SK-N-DZ (cell line): ENCODE data around the gene RTKN2.

Experiments
- DNase-seq: peaks from one replicate; pipeline ENCODE4 v3.0.0-alpha.2; 2015; ENCODE audit warnings: low spot score

The RTKN2 gene

DNA sequence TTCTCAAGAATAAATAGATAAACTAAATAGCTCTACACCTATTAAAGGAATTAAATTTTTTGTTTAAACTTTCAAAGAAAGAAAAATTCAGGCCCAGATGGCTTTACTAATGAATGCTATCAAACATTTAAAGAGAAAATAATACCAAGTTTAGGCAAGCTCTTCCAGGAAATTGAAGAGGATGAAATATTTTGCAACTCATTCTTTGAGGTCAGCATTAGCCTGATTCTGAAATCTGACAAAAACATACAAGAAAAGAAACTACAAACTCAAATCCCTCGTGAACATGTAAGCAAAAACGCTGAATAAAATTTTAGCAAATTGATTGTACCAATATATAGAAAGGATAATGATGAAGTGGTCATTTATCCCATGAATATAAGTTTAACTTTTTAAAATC lies 93.4 kb downstream of the RTKN2 start:
- no peak for DNase-seq

DNA sequence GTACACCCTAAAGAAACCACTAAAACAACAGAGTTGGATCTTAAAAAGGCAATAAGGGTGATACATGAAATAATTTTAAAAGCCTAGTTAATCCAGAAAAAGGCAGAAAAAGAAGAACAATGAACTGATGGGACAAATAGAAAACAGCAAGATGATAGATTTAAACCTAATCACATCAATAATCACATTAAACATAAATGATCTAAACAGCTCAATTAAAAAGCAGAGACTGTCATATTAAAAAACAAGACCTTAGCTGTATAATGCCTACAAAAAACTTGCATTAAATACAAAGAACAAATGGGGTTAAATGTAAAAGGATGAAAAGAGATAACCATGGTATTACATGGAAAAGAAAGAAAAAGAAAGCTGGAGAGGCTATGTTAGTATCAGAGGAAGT lies 96.2 kb downstream of the RTKN2 start:
- DNase-seq, result no peak

GRCh38 chr10:62171791-62172190 lies 96.9 kb downstream of the RTKN2 start:
- no peak for DNase-seq

- no peak for DNase-seq
Measured at GRCh38 chr10:62170732-62171131, 97.9 kb downstream of the RTKN2 start.

- DNase-seq, result no peak
Measured at GRCh38 chr10:62166331-62167131, 102.1 kb downstream of the RTKN2 start.

GRCh38 chr10:62165803-62166202 lies 102.8 kb downstream of the RTKN2 start:
- no peak for DNase-seq

GRCh38 chr10:62163024-62163423 lies 105.6 kb downstream of the RTKN2 start:
- no peak for DNase-seq

DNA sequence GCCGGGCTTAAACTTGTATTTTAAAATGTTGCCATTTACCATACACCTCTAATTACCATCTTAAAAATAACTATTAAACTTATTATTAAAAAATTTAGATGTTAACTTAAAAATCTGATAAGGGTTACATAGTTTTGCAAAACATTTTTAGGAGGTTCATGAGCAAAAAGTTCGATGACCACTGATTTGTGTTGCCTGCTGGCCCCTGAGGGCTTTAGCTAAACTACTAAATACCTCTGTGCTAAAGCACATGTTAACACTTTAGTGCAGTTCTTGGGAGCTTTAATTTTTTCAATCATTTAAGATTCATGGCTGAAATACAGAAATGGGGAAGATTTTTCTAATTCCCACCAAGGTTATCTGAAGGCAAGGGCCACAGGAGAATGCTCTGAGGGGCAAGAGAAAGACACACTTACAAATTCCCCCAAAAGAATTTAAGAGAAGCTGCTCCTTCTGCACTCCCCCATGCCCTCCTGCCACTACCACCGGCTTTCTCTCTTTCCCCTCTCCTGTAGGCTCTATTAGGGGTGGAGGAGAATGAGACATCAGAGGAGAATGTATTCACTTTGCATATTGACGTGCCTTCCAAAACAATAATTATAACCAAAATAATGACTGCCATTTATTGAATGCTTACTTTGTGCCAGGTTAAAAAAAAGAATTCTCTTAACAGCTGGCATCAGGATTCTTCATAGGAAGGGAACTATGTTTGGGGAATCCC lies 106.2 kb downstream of the RTKN2 start:
- no peak for DNase-seq

GRCh38 chr10:62159351-62159750 lies 109.3 kb downstream of the RTKN2 start:
- no peak for DNase-seq

DNA sequence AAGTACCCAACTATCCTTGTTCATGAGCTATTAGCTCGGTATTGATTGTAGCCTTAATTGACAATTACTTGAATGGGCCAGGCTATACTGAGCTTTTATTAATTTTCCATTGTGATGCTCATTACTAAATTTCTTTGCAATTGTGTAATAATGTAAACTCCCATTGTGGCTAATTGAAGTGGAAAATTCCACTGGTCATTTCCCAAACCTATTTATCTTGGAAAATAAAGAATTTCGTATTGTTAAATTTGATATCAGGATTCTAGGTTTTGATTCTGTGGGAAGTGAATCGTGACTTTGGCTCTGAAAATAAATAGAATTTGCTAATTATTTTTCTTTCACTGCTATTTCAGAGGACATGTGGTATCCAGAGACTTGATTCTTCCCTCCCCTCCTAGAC lies 111.0 kb downstream of the RTKN2 start:
- DNase-seq, result no peak

DNA sequence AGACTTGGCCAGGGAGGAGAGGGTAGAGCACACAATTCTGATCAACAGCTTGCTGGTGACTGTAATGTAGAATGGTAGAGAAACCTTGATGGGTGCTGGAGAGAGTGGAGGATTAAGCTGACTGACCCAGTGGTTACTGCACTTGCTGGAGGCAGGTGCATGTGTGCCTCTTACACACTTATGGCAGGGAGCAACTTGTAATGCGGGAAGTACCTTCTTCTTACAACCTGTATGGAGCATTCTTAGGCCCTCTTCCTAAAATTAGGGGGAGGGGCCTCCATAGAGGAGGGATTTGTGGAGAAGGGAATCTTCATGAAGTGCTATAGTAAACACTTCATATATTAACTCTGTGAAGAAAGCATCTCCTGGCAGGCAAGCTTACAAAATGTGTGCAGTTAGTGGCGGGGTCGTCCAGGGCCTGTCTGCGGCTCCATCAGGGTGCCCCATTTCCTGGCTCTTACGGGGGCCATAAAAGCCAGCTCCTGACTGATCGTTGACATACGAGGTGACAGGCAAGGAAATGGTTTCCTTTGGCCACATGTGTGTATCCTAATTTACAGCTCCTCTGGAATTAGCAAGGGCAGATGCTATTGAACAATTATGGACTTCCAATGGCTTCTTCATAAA lies 113.5 kb downstream of the RTKN2 start:
- DNase-seq, result no peak

GRCh38 chr10:62154231-62154630 lies 114.4 kb downstream of the RTKN2 start:
- no peak for DNase-seq

- DNase-seq, result no peak
Measured at GRCh38 chr10:62153191-62153590, 115.5 kb downstream of the RTKN2 start.

DNA sequence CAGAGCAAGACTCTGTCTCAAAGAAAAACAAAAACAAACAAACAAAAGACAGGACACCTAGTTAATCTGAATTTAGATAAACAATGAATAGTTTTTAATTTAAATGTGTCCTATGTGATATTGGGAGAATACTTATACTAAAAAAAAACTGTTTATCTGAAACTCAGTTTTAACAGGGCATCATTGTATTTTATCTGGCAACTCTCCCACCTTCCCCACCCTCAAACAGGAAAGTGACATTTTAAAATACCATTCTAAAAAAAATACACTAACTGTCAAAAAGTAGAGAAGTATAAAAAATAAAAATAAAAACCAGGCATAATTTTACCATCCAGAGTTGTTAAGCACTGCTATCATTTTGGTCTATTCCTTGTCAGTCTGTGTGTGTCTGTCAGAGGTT lies 119.0 kb downstream of the RTKN2 start:
- no peak for DNase-seq

- no peak for DNase-seq
Measured at GRCh38 chr10:62148155-62148554, 120.5 kb downstream of the RTKN2 start.

DNA sequence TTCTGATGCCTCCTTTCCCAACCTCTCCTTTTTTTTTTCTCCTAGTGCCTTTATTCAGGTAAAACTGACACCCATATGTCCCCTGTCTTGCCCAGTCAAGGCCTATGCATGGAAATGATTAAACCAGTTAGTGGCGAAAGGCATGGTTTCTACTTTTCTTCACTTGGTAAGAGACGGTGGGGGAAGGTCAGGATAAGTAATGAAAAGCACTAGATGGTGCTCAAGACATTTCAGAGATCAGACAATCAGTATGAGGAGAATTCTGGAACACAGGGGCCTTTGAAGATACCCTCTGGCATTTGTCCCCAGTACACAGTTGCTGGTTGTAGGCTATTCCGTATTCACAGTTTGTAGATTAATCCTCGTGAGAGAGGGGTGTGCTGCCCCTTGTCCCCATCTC lies 121.2 kb downstream of the RTKN2 start:
- DNase-seq, result no peak

GRCh38 chr10:62136931-62137330 lies 131.7 kb downstream of the RTKN2 start:
- DNase-seq, result no peak

DNA sequence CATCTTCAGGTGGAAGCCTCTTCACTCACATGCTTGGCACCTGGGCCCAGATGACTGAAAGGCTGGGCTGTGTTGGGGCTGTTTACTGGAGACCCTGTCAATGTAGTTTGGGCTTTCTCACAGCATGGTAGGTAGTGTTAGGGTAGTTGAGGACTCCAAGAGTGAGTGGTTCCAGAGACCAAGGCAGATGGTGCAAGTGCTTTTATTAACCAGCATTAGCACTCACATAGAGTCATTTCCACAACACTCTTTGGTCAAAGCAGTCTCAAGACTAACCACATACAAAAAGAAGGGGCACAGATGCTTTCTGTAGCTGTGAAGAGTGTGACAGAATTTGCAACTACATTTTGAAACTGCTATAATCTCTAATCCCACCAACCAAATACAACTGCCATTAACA lies 135.0 kb downstream of the RTKN2 start:
- DNase-seq, result no peak
